ENCODE measurements around the gene DHCR7. TPM values are rescaled to one million over a fixed set of nuclear protein-coding genes. Genes with fewer than 3 reads are reported as not detected.

The DHCR7 gene
- polyA plus RNA-seq, 1 of the 3 experiments (the other 2 are of a cell fraction) = 21.4 TPM

GRCh38 chr11:71473793-71474080 is 25.5 kb upstream of the DHCR7 start:
- Histone ChIP-seq H3K9me3 (no peaks in the 10 kb centered on the region), H3F3A (replicated peaks; ENCODE audit: insufficient read depth) (no peaks in the 10 kb centered on the region), H3K9me2 (no peaks in the 10 kb centered on the region), H2AFZ (ENCODE audit: low read depth) (no peak overlapping the region), H3K79me2 (ENCODE audit: insufficient read depth) (no peaks in the 10 kb centered on the region), H3K4me2 (no peak overlapping the region), H3K36me3 (replicated peaks in 1 of 2; ENCODE audit: control insufficient read depth in 1 of 2, insufficient read depth in 2 of 2, low read length in 1 of 2) (peaks cover 3 to 72% of the 10 kb centered on the region in 2 experiments), H3K27me3 (ENCODE audit: insufficient read depth) (no peaks in the 10 kb centered on the region), H3K27ac (ENCODE audit: low read depth in 2 of 2, low read length in 1 of 2) (no peak overlapping the region), H4K20me1 (ENCODE audit: insufficient read depth) (no peaks in the 10 kb centered on the region), H3K4me3 (ENCODE audit: low read depth in 2 of 2, low read length in 1 of 2) (no peak overlapping the region), H3K9ac (no peak overlapping the region), H3K4me1 (ENCODE audit: control insufficient read depth in 1 of 2, insufficient read depth in 2 of 2, low read depth in 1 of 2, low read length in 1 of 2) (no peaks in the 10 kb centered on the region)
- DNase-seq = no peak
- ChIA-PET CTCF (no interaction called here), POLR2A (no interaction called here)
- TF ChIP-seq PBX3 (IDR thresholded peaks at IDR 0.05) (no peak), NFIC (IDR thresholded peaks at IDR 0.05; ENCODE audit: borderline replicate concordance) (no peak), MXI1 (IDR thresholded peaks at IDR 0.05; ENCODE audit: low read depth, low read length) (no peak), RAD21 (IDR thresholded peaks at IDR 0.05; ENCODE audit: low read length) (no peak), CTCF (IDR thresholded peaks at IDR 0.05) (no peak), TEAD4 (IDR thresholded peaks at IDR 0.05; ENCODE audit: borderline replicate concordance, insufficient read depth) (no peak), JUND (IDR thresholded peaks at IDR 0.05) (no peak), GABPA (IDR thresholded peaks at IDR 0.05; ENCODE audit: low read depth) (no peak), RCOR1 (IDR thresholded peaks at IDR 0.05; ENCODE audit: low read length) (no peak), ELF1 (IDR thresholded peaks at IDR 0.05) (no peak), TAF1 (IDR thresholded peaks at IDR 0.05; ENCODE audit: borderline replicate concordance, low read depth, low read length) (no peak), MAX (IDR thresholded peaks at IDR 0.05; ENCODE audit: low read depth) (no peak), EP300 (IDR thresholded peaks at IDR 0.05; ENCODE audit: borderline replicate concordance in 1 of 2, low read depth in 1 of 2, low read length in 1 of 2) (no peak), USF2 (IDR thresholded peaks at IDR 0.05; ENCODE audit: borderline replicate concordance, low read depth, low read length) (no peak), CHD2 (IDR thresholded peaks at IDR 0.05; ENCODE audit: low read length, partially characterized antibody) (no peak), RXRA (IDR thresholded peaks at IDR 0.05; ENCODE audit: borderline replicate concordance, low read depth) (no peak)
- 100% methylated on average over 2 of the region's 14 CpGs for WGBS (ENCODE audit: low lambda C conversion rate)
